SH-SY5Y (cell line): ENCODE measurements around the gene SUN3.

Source experiments
- GATA2 ChIP-seq: IDR thresholded peaks from 2 replicates; pipeline ENCODE4 v1.6.1; 2011; ENCODE audit warnings: mild to moderate bottlenecking, low read depth, low read length
- GATA3 ChIP-seq: IDR thresholded peaks from 2 replicates; pipeline ENCODE4 v1.6.1; 2011; ENCODE audit warnings: low read depth, mild to moderate bottlenecking, low read length, moderate library complexity

DNA sequence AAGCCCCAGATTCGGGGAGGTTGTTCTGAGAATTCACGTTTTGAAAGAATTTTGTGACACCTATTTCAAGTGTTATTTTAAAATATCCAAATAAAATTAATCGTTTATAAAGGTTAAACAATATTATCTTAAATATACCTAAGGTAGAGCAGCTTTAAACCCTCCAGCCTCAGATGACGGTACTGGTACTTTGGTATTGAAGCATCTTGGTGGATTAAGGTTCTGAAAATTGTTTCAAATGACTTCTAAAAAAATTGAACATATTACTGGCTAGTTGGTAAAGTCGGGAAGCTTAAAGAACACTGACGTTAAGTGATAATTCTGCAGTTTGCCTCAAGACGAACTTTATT lies 49.1 kb downstream of the SUN3 start:
- TF ChIP-seq GATA3 (no peak), GATA2 (no peak)
